HG03378 (cell line): ENCODE measurements around the gene PDLIM1.

Source experiments
- ATAC-seq: cut with Tn5 transposase; IDR thresholded peaks from one replicate; pipeline ENCODE4 v1.9.1; 2021; ENCODE audit warnings: mild to moderate bottlenecking, moderate library complexity; ENCODE audit not compliant: unreplicated experiment

PDLIM1 gene

GRCh38 chr10:95315509-95315908 is 24.7 kb upstream of the PDLIM1 start:
- ATAC-seq = no peak

GRCh38 chr10:95314192-95314918 is 23.6 kb upstream of the PDLIM1 start:
- no peak for ATAC-seq

- ATAC-seq = no peak
Observed at GRCh38 chr10:95312986-95313495, 22.2 kb upstream of the PDLIM1 start.

- no peak for ATAC-seq
Observed at GRCh38 chr10:95312257-95312656, 21.5 kb upstream of the PDLIM1 start.

- peak; percentile 61 for ATAC-seq
Observed at GRCh38 chr10:95309958-95310357, 19.2 kb upstream of the PDLIM1 start.

GRCh38 chr10:95308389-95309302 is 17.8 kb upstream of the PDLIM1 start:
- no peak for ATAC-seq

- ATAC-seq = no peak
Observed at GRCh38 chr10:95306851-95307250, 16.0 kb upstream of the PDLIM1 start.

- ATAC-seq = no peak
Observed at GRCh38 chr10:95306318-95306650, 15.5 kb upstream of the PDLIM1 start.

GRCh38 chr10:95305606-95306317 is 15.0 kb upstream of the PDLIM1 start:
- ATAC-seq = no peak

- ATAC-seq = no peak
Observed at GRCh38 chr10:95304976-95305375, 14.2 kb upstream of the PDLIM1 start.

GRCh38 chr10:95304463-95304862 is 13.7 kb upstream of the PDLIM1 start:
- no peak for ATAC-seq

GRCh38 chr10:95303950-95304349 is 13.1 kb upstream of the PDLIM1 start:
- no peak for ATAC-seq

- ATAC-seq = no peak
Observed at GRCh38 chr10:95303535-95303934, 12.7 kb upstream of the PDLIM1 start.

GRCh38 chr10:95300022-95300539 is 9.3 kb upstream of the PDLIM1 start:
- no peak for ATAC-seq

GRCh38 chr10:95297402-95297801 is 6.6 kb upstream of the PDLIM1 start:
- ATAC-seq = peak; percentile 45

GRCh38 chr10:95296764-95297163 is 6.0 kb upstream of the PDLIM1 start:
- ATAC-seq = no peak

- ATAC-seq = peak; percentile 85
Observed at GRCh38 chr10:95295031-95295755, 4.4 kb upstream of the PDLIM1 start.

GRCh38 chr10:95293631-95294030 is 2.8 kb upstream of the PDLIM1 start:
- no peak for ATAC-seq

- ATAC-seq = no peak
Observed at GRCh38 chr10:95291365-95292039, 699 bp upstream of the PDLIM1 start.

GRCh38 chr10:95289921-95290421 is 832 bp downstream of the PDLIM1 start:
- no peak for ATAC-seq
